Dermis microvascular lymphatic vessel endothelial cell (primary cell): ENCODE results near the gene SELENOH. TPM values are rescaled to one million over a fixed set of nuclear protein-coding genes. Genes with fewer than 3 reads are reported as not detected.

Source experiments
- DNase-seq, 2 donors: peaks; one replicate each; pipeline versions ENCODE4 v3.0.0 to v3.0.0-alpha.2; 2010; ENCODE audit warnings: low read depth in 2 of 2
- total RNA-seq: library from RNA; depleted of rRNA; stranded (reverse); fragments of >200 nt; gene quantifications from 2 replicates; pipeline ENCODE4 v1.2.1, GENCODE V29; 2014

Gene SELENOH
- total RNA-seq, 1 donor from 2014 or later: 83.8 TPM

DNA sequence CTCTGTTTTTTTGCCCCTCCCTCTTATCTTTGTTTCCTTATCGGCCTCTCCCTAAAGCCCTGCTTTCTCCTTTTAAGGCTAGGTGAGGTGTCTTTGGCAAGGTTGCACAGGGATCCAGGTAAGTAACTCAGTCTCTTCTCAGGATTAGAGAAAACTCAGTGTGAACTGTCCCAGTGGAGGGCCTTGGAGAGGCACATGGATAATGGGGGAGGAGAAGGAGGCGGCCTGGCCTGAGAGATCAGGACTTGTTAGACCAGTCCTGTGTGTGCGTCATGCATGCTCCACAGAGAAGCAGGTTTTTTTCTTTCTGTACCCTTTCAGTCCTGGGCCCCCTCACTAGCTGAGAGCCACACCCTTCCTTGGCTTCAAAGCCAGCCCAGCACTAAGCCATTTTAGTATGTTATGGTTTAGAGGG, 40.2 kb downstream of the SELENOH start:
- DNase-seq: peak in 1 of 2 donors; percentile 55

DNA sequence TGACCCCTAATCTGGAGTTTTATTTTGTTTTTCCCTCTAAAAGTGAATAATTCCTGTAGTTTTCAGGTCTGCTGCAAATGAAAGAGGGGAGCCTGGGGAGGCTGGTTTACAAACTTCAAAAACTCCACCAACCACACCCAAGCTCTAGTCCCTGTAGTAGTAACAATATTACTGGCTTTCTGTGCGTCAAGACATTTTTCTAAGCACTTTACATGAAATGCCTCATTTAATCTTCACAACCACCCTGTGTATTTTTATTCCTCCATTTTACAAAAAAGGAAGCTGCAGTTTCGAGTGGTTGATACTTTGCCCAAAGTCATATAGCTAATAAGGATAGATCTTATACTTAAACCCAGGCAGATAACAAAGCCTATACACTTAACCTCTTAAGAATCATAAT, 43.8 kb downstream of the SELENOH start:
- DNase-seq: no peak

DNA sequence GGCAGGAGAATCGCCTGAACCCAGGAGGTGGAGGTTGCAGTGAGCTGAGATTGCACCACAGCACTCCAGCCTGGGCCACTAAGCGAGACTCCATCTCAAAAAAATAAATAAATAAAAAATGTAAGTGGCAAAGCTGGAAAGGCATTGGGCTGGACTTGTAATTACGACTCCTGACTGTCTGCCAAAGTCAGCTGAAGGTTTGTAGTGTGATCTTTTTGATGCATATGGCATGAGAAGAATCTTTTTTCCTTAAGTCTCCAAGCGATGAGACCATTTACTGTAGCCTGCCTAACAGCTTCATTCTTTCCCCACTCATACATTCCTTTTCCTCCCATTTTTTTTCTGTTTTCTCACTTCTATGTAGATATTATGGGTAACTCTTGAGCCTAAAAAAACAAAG, 45.1 kb downstream of the SELENOH start:
- no peak for DNase-seq

DNA sequence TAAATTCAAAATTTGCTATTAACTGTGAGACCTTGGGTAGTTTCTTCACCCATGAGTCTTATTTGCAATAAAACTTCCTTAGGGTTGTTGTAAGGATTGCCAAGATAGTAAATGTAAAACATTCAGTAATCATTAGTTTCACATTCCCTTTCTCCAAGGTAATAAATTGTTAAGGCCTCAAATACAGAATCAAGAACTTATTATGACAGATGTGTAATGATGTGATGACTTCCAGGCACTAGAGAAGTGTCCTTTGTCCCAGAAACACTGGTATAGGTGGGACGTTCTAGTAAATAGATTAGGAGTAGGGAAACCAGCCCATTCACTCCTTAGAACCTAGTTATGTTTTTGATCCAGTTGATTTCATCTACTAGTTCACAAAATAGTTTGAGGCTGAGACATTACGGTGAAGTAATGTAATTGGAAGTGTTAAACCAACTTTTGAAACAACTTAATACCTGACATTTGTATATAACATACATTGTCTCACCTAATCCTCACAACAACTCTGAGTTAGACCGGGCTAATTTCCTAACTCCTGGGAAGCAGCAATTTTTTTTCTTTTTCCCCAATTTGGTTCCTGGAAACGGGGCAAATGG, 45.8 kb downstream of the SELENOH start:
- DNase-seq: no peak

DNA sequence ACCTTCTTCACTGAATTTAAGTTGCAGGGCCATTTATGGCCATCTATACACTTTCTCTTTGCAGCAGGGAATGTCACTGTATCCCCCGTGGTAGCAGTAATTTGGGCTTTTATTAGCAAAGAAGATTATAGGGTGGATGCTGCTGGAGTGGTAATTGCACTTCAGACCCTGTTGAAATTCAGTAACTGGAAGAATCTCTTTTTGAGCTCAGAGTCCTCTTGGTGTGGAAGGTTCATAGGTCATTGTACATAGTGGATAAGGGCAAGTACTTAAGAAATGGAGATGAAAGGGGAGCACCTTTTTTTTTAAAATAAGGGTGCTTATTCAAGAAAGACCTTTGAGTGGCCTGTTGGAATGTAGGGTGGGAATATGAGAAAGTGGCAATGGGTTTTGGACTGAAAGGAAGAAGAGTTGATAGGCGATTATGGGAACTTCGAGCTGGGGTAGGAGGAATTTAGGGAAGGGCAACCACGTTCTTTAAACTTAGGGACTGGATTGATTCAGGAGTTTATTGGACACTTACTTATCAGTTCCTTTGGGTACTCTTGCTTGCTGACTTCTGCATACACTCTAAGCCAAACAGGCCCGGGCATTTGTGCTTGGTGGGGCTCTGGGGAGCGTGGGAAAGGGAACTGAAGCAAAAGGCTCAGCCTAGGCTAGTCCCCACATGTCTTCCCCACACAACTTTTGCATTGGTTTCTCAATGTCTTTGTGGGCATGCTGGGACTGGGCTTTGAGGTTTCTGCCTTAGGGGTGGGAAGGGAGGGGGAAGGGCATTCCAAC, 46.8 kb downstream of the SELENOH start:
- DNase-seq: no peak

DNA sequence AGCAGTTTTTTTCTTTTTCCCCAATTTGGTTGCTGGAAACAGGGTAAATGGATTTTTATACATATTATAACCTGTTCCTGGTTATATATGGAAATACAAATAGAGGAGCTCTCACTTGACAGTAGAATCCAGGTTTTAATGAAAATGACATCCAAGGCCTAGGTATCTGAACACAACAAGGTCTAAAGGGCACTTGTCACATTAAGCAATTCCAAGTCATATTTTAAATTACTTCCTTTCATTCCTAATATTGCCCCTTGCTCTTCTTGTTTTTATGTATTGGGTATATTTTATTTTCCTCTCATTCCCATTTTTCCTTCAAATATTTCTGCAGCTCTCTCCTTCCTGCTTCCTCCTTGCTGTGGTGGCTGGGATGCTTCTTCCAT, 47.4 kb downstream of the SELENOH start:
- DNase-seq: no peak

DNA sequence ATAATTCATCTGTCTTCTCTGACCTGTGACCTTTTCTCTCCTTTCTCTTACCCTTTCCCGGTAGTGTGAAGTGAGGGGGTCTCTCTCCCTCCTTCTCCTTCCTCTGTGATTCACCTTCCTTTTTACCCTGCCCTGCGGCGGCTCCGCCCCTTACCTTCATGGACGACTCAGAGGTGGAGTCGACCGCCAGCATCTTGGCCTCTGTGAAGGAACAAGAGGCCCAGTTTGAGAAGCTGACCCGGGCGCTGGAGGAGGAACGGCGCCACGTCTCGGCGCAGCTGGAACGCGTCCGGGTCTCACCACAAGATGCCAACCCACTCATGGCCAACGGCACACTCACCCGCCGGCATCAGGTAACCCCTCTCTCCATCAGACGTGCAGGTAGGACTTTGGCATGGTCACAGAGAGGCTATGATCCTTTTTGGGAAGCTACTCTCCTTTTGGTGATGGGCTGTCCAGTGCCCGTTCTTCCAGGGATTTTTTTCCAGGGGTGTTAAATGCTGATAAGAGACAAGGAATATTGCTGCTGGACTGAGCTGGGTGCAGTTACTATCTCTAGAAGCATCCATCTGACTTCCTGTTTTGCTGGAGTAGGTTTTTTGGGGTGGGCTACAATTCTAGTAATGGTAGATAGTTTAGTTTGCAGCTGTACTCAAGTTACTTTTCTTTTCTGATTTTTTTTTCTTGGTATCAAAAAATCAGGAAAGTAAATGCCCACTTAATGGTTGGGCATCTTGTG, 50.2 kb downstream of the SELENOH start:
- DNase-seq: no peak

DNA sequence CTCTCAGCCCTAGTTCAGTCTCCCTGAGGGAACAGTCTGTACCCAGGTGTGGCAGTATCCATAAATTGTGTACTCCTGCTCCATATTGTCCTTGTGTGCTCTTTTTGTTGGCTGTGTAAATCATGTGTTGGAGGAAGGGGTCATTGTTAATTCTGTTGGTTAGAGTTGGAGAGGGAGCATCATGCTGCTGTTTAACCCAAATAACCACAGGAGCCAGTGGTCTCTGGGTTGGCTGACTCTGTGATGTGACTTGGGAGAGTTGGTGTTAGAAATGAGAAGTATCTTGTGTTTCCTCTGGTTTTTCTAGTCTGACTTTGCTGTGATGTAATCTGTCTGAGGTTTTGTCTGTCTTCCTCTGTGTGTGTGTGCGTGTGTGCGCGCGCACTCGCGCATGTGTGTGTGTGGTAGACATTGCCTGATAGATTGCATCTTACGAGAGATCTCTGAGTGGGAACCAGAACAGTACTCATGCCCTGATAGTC, 50.8 kb downstream of the SELENOH start:
- DNase-seq: peak in 1 of 2 donors; percentile 49

DNA sequence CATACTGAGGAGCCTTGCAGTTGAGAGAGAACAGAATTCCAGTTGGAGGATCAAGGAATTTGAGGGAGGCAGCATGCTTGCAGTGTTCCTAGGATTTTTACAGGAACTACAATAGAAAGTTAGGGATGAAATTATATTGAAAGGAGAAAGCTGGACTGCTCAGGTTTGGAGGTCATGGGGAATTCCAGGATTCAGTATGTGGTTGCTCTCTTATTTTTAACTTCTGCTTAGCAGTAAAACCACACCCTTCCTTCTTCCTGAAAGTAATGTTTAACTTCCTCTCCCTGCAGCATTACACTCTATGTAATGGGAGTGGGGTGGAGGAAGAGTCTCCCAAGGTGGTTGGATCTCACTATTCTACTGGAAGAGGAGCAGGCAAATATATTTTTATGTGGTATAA, 51.6 kb downstream of the SELENOH start:
- DNase-seq: peak in 1 of 2 donors; percentile 66

Other genes starting within 250 kb of the SELENOH start
- 11.0 and 19.0 TPM in 2 replicates for gene SLC43A1, start 225.8 kb upstream of the SELENOH start, total RNA-seq
- 34.5 and 64.1 TPM in 2 replicates for gene TIMM10, start 210.7 kb upstream of the SELENOH start, total RNA-seq
- not detected in 2 replicates for gene SMTNL1, start 203.9 kb upstream of the SELENOH start, total RNA-seq
- gene UBE2L6, start 173.8 kb upstream of the SELENOH start, total RNA-seq: 28.4 and 51.7 TPM in 2 replicates
- gene SERPING1, start 143.8 kb upstream of the SELENOH start, total RNA-seq: 0.51 TPM in 1 of 2 replicates, not detected in the other
- 0.13 TPM in 2 replicates for gene YPEL4, start 91.6 kb upstream of the SELENOH start, total RNA-seq
- gene CLP1, start 83.7 kb upstream of the SELENOH start, total RNA-seq: 17.5 and 23.8 TPM in 2 replicates
- gene ZDHHC5, start 73.4 kb upstream of the SELENOH start, total RNA-seq: 29.7 and 42.1 TPM in 2 replicates
- gene MED19, start 29.3 kb upstream of the SELENOH start, total RNA-seq: 8.2 and 11.5 TPM in 2 replicates
- 42.1 and 55.6 TPM in 2 replicates for gene TMX2, start 28.9 kb upstream of the SELENOH start, total RNA-seq
- not detected in 2 replicates for gene BTBD18, start 10.3 kb downstream of the SELENOH start, total RNA-seq
- gene CTNND1, start 20.3 kb downstream of the SELENOH start, total RNA-seq: 206 and 251 TPM in 2 replicates